HFF-Myc (cell line): ENCODE measurements around the gene SLC7A6OS.

Source experiments
- DNase-seq: peaks from one replicate; pipeline ENCODE4 v3.0.0-alpha.2; 2011; ENCODE audit warnings: low read depth; ENCODE audit errors: extremely low read depth
- H3K4me3 ChIP-seq: replicated peaks from 2 replicates; pipeline ENCODE4 v1.5.1; 2011; ENCODE audit warnings: low read depth, mild to moderate bottlenecking, control low read depth, low read length
- TF ChIP-seq, protein P1 (sequence below): IDR thresholded peaks from 2 replicates; pipeline ENCODE4 v1.5.1; 2012; ENCODE audit warnings: mild to moderate bottlenecking, low read depth, low read length, control low read depth; ENCODE audit errors: missing control alignments

Gene SLC7A6OS

DNA sequence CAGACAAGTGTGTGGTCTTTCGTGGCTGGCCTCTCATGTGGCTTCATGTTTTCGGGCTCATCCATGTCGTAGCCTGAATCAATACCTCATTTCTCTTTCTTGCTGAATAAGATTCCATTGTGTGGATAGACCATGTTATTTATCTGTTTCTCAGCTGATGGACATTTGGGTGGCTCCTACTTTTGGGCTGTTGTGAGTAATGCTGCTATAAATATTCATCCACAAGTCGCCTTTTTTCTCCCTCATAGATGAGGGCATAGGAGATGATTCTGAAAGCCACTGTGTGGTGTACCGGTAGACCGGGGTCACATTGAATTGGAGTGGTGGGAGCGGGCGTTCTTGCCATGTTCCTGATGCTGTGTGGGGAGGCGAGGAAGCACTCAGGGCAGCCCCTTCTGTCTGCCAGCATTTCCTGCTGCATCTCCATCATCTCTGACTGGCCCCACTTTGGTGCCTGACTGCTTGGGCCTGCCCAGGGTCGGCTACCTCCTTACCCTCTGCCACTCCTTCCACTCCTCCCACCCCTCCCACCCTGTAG, 40.1 kb upstream of the SLC7A6OS start:
- H3K4me3 ChIP-seq: no peak overlapping the region
- TF ChIP-seq, protein P1, sequence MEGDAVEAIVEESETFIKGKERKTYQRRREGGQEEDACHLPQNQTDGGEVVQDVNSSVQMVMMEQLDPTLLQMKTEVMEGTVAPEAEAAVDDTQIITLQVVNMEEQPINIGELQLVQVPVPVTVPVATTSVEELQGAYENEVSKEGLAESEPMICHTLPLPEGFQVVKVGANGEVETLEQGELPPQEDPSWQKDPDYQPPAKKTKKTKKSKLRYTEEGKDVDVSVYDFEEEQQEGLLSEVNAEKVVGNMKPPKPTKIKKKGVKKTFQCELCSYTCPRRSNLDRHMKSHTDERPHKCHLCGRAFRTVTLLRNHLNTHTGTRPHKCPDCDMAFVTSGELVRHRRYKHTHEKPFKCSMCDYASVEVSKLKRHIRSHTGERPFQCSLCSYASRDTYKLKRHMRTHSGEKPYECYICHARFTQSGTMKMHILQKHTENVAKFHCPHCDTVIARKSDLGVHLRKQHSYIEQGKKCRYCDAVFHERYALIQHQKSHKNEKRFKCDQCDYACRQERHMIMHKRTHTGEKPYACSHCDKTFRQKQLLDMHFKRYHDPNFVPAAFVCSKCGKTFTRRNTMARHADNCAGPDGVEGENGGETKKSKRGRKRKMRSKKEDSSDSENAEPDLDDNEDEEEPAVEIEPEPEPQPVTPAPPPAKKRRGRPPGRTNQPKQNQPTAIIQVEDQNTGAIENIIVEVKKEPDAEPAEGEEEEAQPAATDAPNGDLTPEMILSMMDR: no peak
- DNase-seq: no peak

DNA sequence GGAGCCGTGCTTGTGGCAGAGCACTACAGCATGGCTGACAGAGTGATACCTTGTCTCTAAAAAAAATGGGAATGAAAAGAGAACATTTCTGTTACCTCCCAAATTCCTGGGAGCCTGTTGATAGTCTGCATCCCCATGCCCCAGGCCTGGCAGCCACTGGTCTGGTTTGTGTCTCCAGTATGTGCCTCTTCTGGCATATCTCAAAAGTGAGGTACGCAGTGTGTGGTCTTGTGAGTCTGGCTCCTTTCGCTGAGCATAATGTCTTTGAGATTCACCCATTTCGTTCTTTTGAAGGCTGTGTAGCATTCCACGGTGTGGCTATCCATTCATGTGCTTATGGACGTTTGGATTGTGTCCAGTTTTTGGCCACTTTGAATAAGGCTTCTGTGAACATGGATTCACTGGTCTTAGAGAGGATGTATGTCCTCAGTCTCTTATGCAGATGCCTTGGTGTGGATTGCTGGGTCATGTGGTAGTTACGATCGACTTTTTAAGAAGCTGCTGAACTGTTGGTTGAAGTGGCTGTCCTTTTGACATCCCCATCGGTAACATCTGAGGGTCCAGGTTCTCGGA, 39.2 kb upstream of the SLC7A6OS start:
- TF ChIP-seq, protein P1: no peak
- DNase-seq: no peak

DNA sequence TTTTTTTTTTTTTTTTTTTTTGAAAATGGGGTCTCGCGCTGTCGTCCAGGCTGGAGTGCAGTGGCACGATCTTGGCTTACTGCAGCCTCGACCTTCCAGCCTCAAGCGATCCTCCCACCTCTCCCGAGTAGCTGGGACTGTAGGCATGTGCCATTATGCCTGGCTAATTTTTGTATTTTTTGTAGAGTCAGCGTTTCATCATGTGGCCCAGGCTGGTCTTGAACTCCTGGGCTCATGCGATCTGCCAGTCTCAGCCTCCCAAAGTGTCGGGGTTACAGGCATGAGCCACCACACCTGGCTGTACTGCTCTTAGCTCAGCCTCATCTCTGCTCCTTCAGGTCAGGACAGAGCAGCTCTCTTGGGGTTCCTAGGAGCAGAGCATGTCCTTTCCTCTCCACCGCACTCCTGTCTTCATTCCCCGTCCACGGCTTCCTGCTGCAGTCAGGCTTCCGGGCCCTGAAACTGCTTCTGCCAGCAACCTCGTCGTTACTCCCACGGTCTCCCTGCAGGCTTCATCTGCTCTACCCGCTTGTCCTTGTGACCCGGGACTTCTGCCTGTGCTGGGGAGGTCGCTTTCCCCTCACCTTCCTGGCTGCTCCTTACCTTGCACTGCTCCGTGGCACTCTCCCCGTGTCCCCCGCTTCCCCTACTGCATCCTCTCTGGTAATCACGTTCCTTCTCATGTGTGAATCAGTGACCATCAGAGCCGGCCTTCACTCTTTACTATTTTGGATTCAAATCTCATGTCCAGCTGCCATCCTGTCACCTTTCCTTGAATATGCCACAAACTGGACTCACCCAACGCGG, 38.1 kb upstream of the SLC7A6OS start:
- TF ChIP-seq, protein P1: no peak
- no peak overlapping the region for H3K4me3 ChIP-seq
- DNase-seq: no peak

More for the DNA sequence above, 39.2 kb upstream of the SLC7A6OS start:
- no peak overlapping the region for H3K4me3 ChIP-seq

DNA sequence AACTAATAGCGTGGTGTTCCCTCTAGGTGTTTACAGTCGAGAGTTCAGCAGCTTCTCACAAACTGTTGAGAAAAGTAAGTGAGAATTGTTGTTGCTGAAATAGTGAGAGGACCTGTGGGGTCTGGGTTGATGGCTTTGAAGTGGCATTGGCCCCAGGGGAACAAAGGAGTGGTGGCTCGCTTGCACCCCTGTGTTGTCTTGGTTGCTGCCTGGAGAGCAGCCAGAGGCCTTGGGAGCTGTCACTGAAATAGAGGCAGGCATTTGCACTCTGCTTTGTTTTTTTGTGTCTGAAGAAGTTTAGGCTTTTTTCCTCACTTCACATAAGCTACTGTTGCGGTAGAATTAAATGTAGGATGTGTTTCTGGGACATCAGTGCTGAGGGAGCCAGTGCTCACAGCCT, 36.9 kb upstream of the SLC7A6OS start:
- no peak overlapping the region for H3K4me3 ChIP-seq
- TF ChIP-seq, protein P1: no peak
- DNase-seq: no peak

DNA sequence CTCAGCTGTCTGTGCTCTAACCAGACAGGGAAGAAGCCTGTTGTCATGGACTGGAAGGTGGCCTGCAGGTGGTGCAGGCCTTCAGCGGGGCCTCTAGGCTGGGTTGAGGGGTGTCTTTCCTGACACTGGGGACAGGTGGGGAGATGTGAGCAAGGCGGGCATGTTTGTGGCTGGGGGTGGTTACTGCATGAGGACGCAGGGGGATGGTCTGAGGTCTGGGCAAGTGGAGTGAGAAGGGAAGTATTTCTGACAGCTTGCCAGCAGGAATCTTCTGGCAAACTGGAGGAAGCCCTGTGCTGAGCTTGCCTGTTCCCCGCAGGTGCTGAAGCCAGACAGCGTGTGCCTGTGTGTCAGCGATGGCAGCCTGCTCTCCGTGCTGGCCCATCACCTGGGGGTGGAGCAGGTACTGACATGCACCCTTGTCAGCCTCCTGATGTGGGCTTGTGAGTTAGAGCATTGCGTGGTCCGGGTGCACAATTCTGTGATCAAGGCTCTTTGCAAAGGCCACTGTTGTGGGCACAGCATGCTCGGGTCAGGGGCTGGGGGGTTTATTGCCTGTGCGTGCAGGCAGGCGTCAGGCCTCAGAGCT, 36.2 kb upstream of the SLC7A6OS start:
- DNase-seq: no peak
- H3K4me3 ChIP-seq: no peak overlapping the region
- TF ChIP-seq, protein P1: no peak

DNA sequence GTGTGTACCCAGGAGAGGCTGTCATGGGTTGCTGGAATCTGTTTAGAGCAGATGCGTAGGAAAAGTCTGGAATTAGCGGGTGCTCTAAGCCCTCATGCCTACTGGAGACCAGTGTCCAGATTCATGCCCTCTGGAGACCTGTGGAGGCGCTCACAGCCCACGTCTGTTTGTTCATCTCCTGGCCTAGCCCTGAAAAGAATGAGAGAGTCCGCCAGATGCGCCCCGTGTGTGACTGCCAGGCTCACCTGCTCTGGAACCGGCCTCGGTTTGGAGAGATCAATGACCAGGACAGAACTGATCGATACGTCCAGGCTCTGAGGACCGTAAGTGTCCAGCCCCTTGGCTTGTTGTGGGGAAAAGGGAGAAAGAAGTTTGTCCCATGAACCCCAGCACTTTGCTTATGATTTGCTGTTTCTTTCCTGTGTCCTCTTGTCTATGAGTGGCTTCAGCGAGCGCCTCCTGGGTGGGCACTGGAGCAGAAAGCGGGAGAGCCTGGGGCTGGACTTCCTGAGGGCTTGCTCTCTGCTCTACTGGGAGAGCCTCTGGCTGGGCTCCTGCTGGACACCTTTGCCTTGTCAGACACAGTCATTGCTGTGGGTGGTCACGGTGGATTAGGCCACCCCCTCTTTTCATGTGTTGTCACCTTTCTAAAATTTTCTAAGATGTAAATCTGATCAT, 35.4 kb upstream of the SLC7A6OS start:
- TF ChIP-seq, protein P1: no peak
- no peak overlapping the region for H3K4me3 ChIP-seq
- no peak for DNase-seq
